HTERT RPE-1 (cell line): Measurements from ENCODE around the gene PRRG2.

Experiments used
- in situ Hi-C: fragments of 300-500 bp; cut with MboI; formaldehyde crosslinking; loops from 4 replicates; pipeline ENCODE4 v1.14.3; 2020; ENCODE audit warnings: low sequenced_read_pairs

The PRRG2 gene

DNA sequence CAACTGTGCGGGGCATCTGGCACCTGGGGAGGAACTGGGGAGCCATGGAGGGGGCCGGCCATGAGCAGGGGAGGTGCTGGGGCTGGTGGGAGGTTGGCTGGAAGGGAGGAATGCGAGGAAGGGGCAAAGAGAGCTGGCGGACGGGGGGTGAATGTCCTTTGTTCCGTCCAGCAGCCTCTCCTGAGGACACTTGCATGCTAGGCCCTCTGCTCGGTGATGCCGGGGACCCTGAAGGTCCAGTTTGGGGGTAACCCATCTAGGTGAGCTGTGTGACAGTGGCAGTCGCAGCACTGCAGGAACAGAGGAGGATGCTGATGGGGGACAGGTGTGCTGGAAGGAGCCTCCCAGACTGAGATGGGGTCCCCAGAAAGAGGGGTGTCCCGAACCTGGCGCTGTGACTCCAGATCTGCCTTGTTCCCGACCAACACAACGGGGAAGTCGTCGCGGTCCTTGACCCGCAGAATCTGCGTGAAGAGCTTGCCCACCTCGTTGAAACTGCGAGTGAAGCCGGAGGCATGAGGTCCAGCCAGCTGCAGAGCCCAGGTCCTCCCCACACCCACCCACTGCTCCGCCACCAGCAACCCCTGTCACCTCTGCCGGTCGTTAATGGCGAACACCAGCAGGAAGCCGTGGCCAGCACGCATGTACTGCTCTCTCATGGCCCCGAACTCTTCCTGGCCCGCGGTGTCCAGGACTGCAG, 55.3 kb downstream of the PRRG2 start:
- in situ Hi-C loops: no loop called here

DNA sequence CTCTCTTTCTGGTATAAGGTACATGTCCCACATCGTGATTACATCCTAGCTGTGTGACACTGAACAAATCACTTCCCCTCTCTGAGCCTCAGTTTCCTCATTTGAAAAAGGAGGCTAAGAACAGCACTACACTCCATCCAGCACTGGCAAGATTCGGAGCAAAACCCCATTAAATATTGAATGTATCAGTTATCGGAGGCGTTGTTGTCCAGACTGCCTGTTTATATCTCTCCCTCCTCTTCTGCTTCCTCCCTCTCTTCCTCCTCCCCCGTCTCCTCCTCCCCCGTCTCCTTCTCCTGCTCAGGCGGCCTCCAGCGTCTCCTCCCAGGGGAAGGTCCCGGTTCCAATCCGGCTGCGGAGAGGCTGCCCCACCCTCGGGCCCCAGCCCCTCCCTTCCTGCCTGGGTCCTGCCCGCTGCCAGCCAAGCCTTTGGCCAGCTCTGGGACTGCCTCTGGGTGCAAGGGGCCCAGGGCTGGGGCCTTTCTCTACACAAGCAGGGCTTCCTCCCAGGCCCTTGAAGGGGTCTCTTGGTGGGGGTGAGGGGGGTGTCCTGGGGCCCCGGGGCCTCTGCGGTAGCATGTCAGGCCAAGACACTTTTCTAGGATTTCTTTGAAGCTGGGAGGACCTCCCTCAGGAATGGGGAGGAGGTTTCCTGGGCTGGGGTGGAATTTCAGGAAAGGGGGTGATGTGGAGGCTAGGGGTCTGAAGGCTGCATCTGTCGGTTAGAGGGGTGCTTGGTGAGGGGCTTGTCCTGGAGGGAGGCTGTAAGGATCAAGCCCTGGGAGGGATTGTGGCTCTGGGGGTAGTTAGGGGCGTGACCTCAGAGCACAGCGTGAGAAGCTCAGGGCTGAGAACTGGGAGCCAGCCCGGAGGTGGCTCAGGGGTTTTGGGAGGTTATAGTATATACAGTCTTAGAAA, 57.0 kb downstream of the PRRG2 start:
- in situ Hi-C loops: no loop called here

DNA sequence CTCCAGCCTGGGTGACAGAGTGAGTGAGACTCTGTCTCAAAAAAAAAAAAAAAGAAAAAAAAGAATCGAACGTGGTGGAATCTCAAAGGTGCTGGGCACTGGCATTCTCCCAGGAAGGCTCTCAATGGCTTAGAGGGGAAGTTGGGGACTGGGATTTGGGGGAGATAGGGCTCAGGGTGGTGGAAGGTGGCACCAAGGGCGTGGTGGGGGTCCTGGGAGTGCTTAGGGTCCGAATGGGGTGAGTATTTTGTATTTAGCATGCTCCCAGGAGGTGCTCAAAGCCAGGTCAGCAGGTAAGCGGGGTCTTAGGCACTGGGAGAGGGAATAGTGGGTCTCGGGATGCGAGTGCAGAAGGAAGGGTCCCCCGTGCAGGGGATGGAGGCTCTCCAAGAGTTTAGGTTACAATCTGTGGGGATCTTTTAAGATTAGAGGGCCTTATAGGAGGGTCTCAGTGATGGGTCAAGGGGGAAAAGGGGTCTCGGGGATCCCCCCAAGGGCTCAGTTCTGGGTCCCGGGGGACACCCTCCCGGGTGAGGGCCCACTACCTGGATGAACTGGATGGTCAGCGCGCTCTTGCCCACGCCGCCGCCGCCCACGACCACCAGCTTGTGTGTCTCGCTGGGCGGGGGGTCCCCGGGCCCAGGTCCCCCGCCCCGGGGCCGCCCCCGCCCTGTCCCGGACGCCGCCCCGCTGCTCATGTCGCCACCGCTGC, 58.4 kb downstream of the PRRG2 start:
- in situ Hi-C loops: no loop called here

- in situ Hi-C loops: no loop called here
Observed at GRCh38 chr19:49640113-49640898, 59.2 kb downstream of the PRRG2 start, which contains the start of gene RRAS. TSS of gene RRAS (minus strand) at chr19:49640143. CDS start at chr19:49640098, 45 bp downstream.
